Caco-2 (cell line): Measurements from ENCODE around the gene GPS1. TPM values are rescaled to one million over a fixed set of nuclear protein-coding genes. Genes with fewer than 3 reads are reported as not detected.

Source experiments
- BruUV-seq: library from RNA; stranded (reverse); fragments of 400-500 nt; replicated peaks from 2 replicates; lab custom pipeline; 2021; lab: Mats Ljungman, UMichigan
- CTCF ChIA-PET: fragments of 300-600 bp; sonication (Branson Sonifier 250); formaldehyde crosslinking; loops from one replicate; lab custom pipeline; 2022; ENCODE audit warnings: antibody characterized with exemption; lab: Charles Lee
- POLR2A ChIA-PET: fragments of 300-600 bp; sonication (Branson Sonifier 250); formaldehyde crosslinking; loops from one replicate; lab custom pipeline; 2022; ENCODE audit warnings: antibody characterized with exemption; lab: Charles Lee
- DNase-seq, 2 experiments: peaks; one replicate each; pipeline versions ENCODE4 v3.0.0 to v3.0.0-alpha.2; 2020 to 2022
- H3K27me3 ChIP-seq: replicated peaks from 2 replicates; pipeline ENCODE4 v1.6.0; 2011; ENCODE audit warnings: low read length; ENCODE audit not compliant: control insufficient read depth, insufficient read depth
- H3K36me3 ChIP-seq: 2 replicates; pipeline ENCODE4 v1.5.1; 2011; ENCODE audit warnings: low read length; ENCODE audit not compliant: control insufficient read depth, insufficient read depth
- H3K4me1 ChIP-seq: fragments of 250-450 bp; sonication (Bioruptor Pico); 2 replicates; pipeline ENCODE4 v1.5.1; 2020; ENCODE audit warnings: mild to moderate bottlenecking
- H3K4me3 ChIP-seq: 2 replicates; pipeline ENCODE4 v1.5.1; 2011; ENCODE audit warnings: low read depth, mild to moderate bottlenecking, control low read depth, low read length
- H3K9me3 ChIP-seq: fragments of 250-450 bp; sonication (Bioruptor Pico); 2 replicates; pipeline ENCODE4 v1.5.1; 2020; ENCODE audit warnings: mild to moderate bottlenecking, moderate library complexity
- H3K27ac Mint-ChIP-seq: one replicate; pipeline ENCODE4 v1.8.0; 2022; ENCODE audit warnings: mixed read lengths; ENCODE audit not compliant: unreplicated experiment
- H3K27me3 Mint-ChIP-seq: one replicate; pipeline ENCODE4 v1.8.0; 2022; ENCODE audit warnings: mixed read lengths; ENCODE audit not compliant: insufficient read depth, unreplicated experiment
- H3K36me3 Mint-ChIP-seq: one replicate; pipeline ENCODE4 v1.8.0; 2022; ENCODE audit warnings: mild to moderate bottlenecking, mixed read lengths; ENCODE audit not compliant: insufficient read depth, unreplicated experiment
- H3K4me1 Mint-ChIP-seq: one replicate; pipeline ENCODE4 v1.8.0; 2022; ENCODE audit warnings: low read depth, mixed read lengths; ENCODE audit not compliant: unreplicated experiment
- H3K4me3 Mint-ChIP-seq: one replicate; pipeline ENCODE4 v1.8.0; 2022; ENCODE audit warnings: mild to moderate bottlenecking, moderate library complexity, mixed read lengths; ENCODE audit not compliant: unreplicated experiment
- H3K9me3 Mint-ChIP-seq: one replicate; pipeline ENCODE4 v1.8.0; 2022; ENCODE audit warnings: mixed read lengths; ENCODE audit not compliant: unreplicated experiment
- intact Hi-C: fragments of 100-400 bp; cut with micrococcal nuclease; formaldehyde crosslinking; loops from one replicate; pipeline ENCODE4 v1.10.0; 2022; ENCODE audit not compliant: unreplicated experiment
- total RNA-seq: library from RNA; stranded (reverse); gene quantifications from 2 replicates; pipeline ENCODE4 v1.2.3, GENCODE V29; 2022
- TF ChIP-seq, protein P1 (sequence below), 2 experiments: fragments of 200-600 bp in 1 of 2; IDR thresholded peaks; 1 replicate in 1 of 2; 2 replicates in 1 of 2; pipeline versions ENCODE4 v1.5.1 to v1.8.0; 2011 to 2022; ENCODE audit warnings: antibody characterized with exemption in 1 of 2, control low read depth in 1 of 2, inconsistent platforms in 1 of 2, low read depth in 1 of 2, low read length in 1 of 2, mild to moderate bottlenecking in 1 of 2, moderate library complexity in 1 of 2; ENCODE audit not compliant: insufficient read depth in 1 of 2, severe bottlenecking in 1 of 2, unreplicated experiment in 1 of 2

The GPS1 gene
- total RNA-seq, 1 experiment from 2014 or later: 195 TPM

- no peak for DNase-seq
- no peak overlapping the region for H3K27ac Mint-ChIP-seq
- no TSS peak for BruUV-seq
- H3K4me3 ChIP-seq: no peak overlapping the region
- no peaks in the 10 kb centered on the region for H3K9me3 ChIP-seq
- H3K27me3 ChIP-seq: no peaks in the 10 kb centered on the region
- H3K4me1 ChIP-seq: no peaks in the 10 kb centered on the region
- TF ChIP-seq, protein P1, sequence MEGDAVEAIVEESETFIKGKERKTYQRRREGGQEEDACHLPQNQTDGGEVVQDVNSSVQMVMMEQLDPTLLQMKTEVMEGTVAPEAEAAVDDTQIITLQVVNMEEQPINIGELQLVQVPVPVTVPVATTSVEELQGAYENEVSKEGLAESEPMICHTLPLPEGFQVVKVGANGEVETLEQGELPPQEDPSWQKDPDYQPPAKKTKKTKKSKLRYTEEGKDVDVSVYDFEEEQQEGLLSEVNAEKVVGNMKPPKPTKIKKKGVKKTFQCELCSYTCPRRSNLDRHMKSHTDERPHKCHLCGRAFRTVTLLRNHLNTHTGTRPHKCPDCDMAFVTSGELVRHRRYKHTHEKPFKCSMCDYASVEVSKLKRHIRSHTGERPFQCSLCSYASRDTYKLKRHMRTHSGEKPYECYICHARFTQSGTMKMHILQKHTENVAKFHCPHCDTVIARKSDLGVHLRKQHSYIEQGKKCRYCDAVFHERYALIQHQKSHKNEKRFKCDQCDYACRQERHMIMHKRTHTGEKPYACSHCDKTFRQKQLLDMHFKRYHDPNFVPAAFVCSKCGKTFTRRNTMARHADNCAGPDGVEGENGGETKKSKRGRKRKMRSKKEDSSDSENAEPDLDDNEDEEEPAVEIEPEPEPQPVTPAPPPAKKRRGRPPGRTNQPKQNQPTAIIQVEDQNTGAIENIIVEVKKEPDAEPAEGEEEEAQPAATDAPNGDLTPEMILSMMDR (IDR thresholded peaks at IDR 0.05; ENCODE audit: insufficient read depth in 1 of 2, low read depth in 1 of 2, low read length in 1 of 2, severe bottlenecking in 1 of 2, unreplicated experiment in 1 of 2): no peak
- ChIA-PET CTCF (interaction anchor here (0.5 kb wide), 1 partner anchor 20 kb away, joined by 4 read pairs; no protein-coding TSS in a partner anchor), POLR2A (interaction anchor here (0.6 kb wide), 1 partner anchor 162 kb away, joined by 4 read pairs; no protein-coding TSS in a partner anchor)
- intact Hi-C loops: no loop called here
- H3K4me1 Mint-ChIP-seq: no peaks in the 10 kb centered on the region
- no peaks in the 10 kb centered on the region for H3K27me3 Mint-ChIP-seq
- H3K36me3 ChIP-seq: peaks cover under 1% of the 10 kb centered on the region; the same call in 1 of the 2 replicates
- no peaks in the 10 kb centered on the region for H3K9me3 Mint-ChIP-seq
- no peak overlapping the region for H3K4me3 Mint-ChIP-seq
- H3K36me3 Mint-ChIP-seq: peaks cover 88% of the 10 kb centered on the region
Measured at GRCh38 chr17:82079001-82079677, 27.4 kb downstream of the GPS1 start.

DNA sequence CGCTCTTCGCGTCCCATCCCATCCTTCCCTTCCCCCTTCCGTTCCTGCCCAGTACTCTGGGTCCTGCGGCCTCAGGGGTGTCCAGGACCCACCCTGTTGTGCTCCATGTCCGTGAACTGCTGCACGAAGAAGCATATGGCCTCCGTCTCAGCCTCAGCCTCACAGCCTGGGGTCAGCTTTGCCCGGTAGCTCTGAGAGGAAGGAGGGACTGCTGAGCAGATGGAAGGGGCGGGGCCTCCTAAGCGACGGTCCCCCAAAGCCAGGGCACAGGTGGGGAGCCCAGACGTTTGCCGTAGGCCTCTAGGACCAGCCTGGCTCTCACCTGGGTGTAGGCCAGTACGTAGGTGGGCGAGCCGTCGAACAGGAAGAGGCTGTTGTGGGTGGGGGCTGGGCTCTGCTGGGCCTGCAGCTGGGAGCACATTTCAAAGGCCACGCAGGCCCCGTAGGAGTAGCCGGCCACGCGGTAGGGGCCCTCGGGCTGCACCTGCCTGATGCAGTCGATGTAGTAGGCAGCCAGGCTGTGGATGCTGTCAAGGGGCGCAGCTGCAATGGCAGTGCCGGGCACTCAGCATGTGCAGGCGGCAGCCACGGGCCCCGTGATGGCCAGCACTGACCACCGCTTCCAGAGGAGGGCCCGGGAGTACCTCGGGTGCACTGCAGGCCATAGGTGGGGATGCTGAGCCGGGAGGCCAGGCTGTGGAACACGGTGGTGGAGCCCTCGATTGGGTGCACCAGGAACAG, 28.5 kb downstream of the GPS1 start:
- Mint-ChIP-seq H3K27me3 (no peaks in the 10 kb centered on the region), H3K36me3 (peaks cover 89% of the 10 kb centered on the region), H3K9me3 (no peaks in the 10 kb centered on the region), H3K4me3 (no peak overlapping the region), H3K4me1 (no peaks in the 10 kb centered on the region), H3K27ac (no peak overlapping the region)
- CTCF ChIA-PET: interaction anchor here (0.6 kb wide), 1 partner anchor 40 kb away, joined by 3 read pairs; no protein-coding TSS in a partner anchor
- POLR2A ChIA-PET: interaction anchor here (0.6 kb wide), 1 partner anchor 163 kb away, joined by 4 read pairs; no protein-coding TSS in a partner anchor
- no peaks in the 10 kb centered on the region for H3K27me3 ChIP-seq
- no peak overlapping the region for H3K4me3 ChIP-seq
- H3K9me3 ChIP-seq: no peaks in the 10 kb centered on the region
- TF ChIP-seq, protein P1 (IDR thresholded peaks at IDR 0.05; ENCODE audit: insufficient read depth in 1 of 2, low read depth in 1 of 2, low read length in 1 of 2, severe bottlenecking in 1 of 2, unreplicated experiment in 1 of 2): no peak
- no TSS peak for BruUV-seq
- no peaks in the 10 kb centered on the region for H3K4me1 ChIP-seq
- intact Hi-C loops: no loop called here
- DNase-seq: no peak
- H3K36me3 ChIP-seq: peaks cover 2% of the 10 kb centered on the region; the same call in 1 of the 2 replicates

- Histone ChIP-seq H3K27me3 (no peaks in the 10 kb centered on the region), H3K4me1 (no peaks in the 10 kb centered on the region), H3K4me3 (no peak overlapping the region), H3K9me3 (no peaks in the 10 kb centered on the region), H3K36me3 (peaks cover 4% of the 10 kb centered on the region)
- H3K4me3 Mint-ChIP-seq: no peak overlapping the region
- no peaks in the 10 kb centered on the region for H3K27me3 Mint-ChIP-seq
- H3K4me1 Mint-ChIP-seq: no peaks in the 10 kb centered on the region
- H3K9me3 Mint-ChIP-seq: no peaks in the 10 kb centered on the region
- no peak for DNase-seq
- intact Hi-C loops: no loop called here
- ChIA-PET POLR2A (no interaction called here), CTCF (interaction anchor here (0.6 kb wide), 1 partner anchor 40 kb away, joined by 3 read pairs; no protein-coding TSS in a partner anchor)
- no peak overlapping the region for H3K27ac Mint-ChIP-seq
- TF ChIP-seq, protein P1 (IDR thresholded peaks at IDR 0.05; ENCODE audit: insufficient read depth in 1 of 2, low read depth in 1 of 2, low read length in 1 of 2, severe bottlenecking in 1 of 2, unreplicated experiment in 1 of 2): no peak
- peaks cover 84% of the 10 kb centered on the region for H3K36me3 Mint-ChIP-seq
- no TSS peak for BruUV-seq
Measured at GRCh38 chr17:82080789-82081464, 29.2 kb downstream of the GPS1 start.
